Stimulated activated CD4-positive, alpha-beta T cell treated with anti-CD3 and anti-CD28 coated beads, Interleukin-2, amount 100 ng/mL, for 48 hours (primary cell): Measurements from ENCODE around the gene PFKFB3.
A peak's percentile ranks its signal among the peaks of the same experiment; 100 is the strongest.
"Not testable (repeated sequence)": the region's sequence is repeated elsewhere in the genome, so short reads cannot be mapped to it uniquely, and the experiment has no call there.

Experiments used
- DNase-seq, 2 donors: peaks; one replicate each; pipeline ENCODE4 v3.0.0-alpha.2; 2020

PFKFB3 gene

DNA sequence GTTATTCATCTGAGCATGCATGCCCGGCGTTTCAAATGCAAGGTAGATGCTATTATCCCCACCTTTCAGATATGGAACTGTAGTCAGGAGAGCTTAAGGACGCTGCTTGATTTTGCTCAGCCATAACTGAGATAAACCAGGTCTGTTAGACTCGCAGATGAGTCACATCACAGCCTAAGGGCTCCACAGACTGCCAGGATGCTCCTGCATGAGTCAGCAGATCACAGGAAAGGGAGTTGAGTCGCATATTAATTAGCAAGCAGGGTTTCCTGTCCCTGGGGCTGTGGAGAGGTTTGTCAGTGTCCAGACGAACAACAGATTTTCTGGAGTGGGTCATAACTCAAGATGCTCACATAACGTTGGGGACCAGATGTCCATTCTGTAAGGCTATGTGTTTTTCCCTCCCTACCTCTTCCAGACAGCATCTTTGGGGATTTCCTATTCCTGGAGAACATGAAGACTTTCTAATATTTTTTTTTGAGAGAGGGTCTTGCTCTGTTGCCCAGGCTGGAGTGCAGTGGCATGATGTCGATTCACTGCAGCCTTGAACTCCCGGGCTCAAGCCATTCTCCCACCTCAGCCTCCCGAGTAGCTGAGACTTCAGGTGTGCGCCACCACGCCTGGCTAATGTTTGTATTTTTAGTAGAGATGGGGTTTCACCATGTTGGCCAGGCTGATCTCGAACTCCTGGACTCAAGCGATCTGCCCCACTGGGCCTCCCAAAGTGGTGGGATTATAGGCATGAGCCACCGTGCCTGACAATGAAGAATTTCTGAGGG lies 36.7 kb downstream of the PFKFB3 start:
- peak; percentile 50 to 53 for DNase-seq

DNA sequence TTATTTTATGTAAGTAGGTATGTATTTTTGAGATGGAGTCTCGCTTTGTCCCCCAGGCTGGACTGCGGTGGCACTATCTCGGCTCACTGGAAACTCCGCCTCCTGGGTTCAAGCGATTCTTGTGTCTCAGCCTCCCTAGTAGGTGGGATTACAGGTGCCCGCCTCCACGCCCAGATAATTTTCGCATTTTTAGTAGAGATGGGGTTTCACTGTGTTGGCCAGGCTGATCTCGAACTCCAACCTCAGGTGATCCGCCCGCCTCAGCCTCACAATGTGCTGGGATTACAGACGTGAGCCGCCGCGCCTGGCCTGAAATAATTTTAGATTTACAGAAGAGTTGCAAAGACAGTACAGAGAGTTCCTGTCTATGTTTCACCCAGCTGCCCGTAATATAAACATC lies 37.5 kb downstream of the PFKFB3 start:
- DNase-seq = no peak

DNA sequence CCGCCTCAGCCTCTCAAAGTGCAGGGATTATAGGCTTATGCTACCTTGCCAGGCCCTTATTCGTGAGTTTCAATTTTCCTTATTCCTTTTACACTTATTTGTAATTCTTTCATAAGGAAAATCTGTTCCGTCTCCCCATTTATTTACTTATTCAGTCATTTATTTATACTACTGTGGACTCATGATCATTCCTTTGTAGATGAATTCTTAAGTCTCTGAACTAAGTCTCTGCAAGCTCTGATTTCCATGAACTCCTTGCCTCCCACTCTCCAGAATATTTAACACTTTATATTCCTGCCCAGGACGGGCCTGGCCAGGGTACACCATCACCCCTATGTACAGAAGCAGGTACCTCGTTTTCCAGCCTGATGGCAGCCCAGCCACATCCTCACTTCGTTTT lies 39.4 kb downstream of the PFKFB3 start:
- no peak for DNase-seq

DNA sequence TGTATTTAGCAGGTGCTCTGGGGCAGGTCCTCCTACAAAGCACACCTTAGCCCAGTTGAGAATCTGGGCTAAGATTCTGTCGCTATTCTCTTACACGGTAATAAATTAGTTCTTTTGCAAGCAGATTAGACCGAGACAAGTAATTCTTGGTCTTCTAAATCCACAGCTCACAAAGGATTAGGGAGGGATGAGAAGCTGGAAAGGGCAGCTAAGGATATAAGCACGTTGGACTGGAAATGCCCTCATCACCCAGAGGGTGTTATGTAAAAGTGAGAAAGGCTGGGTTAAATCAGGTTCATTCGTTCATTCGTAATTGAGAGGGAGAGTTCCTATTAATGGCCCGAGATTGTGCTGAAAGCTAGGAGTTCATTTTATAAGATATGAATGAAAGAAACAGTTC lies 41.8 kb downstream of the PFKFB3 start:
- no peak for DNase-seq

DNA sequence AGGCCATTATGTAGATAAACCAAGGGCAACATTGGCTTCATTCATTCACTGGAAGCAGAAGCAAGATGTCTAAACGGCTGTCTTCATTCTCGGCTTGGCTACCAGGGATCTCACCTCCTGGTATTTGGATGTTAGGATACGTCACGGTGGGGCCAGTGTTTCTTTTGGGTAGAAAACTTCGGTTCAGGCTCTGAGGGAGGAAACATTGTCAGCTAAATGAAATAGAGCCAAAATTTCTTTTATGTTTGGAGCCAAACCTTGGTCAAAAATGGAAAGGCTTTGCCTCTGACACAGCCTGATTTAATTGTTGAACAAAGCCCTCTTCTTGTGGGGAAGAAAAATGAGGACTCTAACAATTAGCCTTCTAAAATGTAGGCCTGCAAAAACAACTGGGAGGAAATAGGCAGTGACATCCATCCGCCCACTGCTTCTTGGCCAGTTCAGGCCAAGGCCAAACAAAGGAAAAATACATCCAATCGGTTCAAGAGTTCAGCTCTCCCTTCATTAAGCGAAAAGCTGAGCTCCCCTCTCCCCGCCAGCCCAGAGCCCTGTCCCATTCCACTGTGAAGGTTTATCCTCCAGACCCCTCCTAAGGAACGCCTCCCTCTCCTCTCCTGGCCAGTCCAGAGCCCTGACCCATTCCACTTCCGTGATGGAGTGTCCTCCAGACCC lies 44.4 kb downstream of the PFKFB3 start:
- no peak for DNase-seq

DNA sequence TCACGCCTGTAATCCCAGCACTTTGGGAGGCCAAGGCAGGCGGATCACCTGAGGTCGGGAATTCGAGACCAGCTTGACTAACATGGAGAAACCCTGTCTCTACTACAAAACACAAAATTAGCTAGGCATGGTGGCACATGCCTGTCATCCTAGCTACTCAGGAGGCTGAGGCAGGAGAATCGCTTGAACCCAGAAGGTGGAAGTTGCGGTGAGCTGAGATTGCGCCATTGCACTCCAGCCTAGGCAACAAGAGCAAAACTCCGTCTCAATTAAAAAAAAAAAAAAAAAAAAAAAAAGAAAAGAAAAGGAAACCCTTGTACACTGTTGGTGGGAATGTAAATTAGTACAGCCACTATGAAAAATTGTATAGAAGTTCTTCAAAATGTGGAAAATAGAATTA lies 46.2 kb downstream of the PFKFB3 start:
- not testable (repeated sequence) for DNase-seq

DNA sequence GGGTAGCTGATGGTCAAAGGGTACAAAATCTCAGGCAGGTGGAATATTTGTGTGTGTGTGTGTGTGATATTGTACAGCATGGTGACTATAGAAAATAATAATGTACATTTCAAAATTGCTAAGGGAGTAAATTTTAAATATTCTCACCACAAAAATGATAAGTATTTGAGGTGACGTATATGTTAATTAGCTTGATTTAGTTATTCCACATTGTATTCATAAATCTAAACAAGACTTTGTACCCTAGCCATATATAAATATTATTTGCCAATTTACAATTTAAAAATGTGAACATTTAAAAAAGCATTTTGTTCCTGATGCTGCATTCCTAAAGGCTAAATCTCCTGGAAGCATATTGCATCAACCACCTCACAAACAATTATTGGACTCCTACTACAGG lies 47.0 kb downstream of the PFKFB3 start:
- DNase-seq = no peak

DNA sequence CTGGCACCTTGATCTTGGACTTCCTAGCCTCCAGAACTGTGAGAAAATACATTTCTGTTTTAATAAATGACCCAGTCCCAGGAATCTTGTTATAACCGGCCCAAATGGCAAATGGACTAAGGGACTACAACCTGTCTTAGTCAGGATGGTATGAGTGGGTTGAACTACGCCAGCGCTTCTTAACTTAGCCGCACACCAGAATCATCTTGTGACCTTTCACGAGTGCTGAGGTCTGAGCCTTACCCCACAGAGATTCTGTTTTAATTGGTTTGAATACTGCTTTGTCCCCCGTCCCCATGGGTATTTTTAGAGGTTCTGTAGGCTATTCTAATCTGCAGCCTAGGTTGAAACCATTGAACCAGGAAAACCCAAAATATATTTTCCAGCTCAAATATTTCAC lies 48.0 kb downstream of the PFKFB3 start:
- DNase-seq = no peak

DNA sequence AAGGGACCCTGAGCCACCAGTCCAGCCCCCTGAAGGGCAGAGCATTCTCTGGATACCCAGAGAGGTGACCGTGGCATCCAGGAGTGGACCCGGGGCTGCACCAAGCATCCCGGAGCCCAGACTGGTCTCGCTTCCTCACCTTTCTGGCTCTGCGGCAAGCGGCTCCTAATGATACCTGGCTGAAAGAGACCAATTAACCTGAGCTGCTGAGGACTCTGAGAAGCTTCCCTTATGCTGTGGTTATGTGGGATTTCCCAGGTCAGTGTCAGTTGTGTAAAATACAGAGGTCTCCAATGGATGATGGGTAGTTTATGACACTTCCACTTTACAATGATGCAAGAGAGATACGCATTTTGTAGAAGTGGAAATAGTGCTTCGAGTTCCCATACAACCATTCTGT lies 51.5 kb downstream of the PFKFB3 start:
- no peak for DNase-seq

DNA sequence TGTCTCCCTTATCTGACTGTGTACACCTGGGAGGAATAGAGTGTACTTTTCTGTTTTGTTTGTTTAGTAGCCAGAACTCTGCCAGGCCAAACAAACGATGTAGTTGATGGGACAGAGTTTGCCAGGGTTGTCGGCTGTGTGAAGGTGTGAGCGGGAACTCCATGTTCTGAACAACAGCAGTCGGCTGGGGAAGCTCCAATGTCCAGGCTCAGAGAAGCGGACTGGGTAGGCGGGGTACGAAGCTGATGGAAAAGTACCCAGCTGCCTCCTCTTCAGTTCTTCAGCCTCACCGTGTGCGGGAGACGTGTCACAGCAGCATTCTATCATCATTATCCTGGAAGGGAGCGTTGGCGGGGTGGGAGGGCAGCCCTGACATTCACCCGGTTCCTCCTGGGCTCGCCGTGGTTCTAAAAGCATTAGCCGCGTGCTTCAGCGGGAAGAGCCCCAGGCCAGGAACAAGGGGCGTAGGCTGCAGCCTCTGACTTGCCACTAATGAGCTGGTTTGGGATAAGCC lies 52.9 kb downstream of the PFKFB3 start:
- no peak for DNase-seq

DNA sequence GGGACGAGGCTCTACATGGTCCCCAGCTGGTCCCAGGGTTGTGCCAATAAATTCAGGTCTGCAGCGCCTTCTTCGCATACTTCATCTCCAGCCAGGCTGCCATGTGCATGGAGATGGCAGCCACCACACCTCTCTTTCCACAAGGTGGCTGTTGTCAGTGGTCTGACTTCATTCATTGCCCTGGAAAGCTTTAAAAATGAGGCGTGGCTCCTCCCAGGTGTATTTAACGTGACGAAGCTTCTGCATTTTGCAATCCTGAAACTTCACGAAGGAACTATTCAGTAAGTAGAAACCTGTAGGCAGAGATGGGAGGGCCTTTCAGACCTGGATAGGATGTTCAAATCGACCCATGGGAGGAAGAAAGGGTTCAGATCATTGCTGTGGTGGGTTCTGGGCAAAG lies 53.7 kb downstream of the PFKFB3 start:
- DNase-seq = no peak

DNA sequence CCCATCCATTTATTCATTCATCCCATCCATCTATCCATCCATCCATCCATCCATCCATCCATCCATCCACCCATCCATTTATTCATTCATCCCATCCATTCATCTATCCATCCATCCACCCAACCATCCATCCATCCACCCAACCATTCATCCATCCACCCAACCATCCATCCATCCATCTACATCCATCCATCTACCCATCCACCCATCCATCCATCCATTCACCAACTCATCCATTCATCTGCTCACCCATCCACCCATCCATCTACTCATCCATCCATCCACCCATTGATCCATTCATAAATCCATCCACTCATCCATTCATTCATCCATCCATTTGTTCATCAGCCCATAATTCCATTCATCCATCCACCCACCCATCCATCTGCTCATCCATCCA lies 56.4 kb downstream of the PFKFB3 start:
- no peak for DNase-seq

DNA sequence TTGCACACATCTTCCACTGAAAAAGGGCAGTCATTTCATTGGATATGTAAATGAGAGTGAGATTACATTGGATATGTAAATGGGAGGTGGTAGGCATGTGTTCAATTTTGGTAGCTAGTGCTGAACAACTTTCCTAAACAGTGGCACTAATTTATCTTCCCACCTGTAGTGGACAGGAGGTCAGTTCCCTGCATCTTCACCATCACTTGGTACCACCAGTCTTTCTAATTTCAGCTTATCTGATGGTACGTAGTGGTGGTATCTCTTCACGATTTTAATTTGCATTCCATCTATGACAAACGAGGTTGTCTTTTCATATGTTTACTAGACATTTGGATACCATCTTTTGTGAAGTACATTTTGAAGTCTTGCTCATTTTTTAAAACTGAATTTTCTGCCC lies 58.1 kb downstream of the PFKFB3 start:
- no peak for DNase-seq

DNA sequence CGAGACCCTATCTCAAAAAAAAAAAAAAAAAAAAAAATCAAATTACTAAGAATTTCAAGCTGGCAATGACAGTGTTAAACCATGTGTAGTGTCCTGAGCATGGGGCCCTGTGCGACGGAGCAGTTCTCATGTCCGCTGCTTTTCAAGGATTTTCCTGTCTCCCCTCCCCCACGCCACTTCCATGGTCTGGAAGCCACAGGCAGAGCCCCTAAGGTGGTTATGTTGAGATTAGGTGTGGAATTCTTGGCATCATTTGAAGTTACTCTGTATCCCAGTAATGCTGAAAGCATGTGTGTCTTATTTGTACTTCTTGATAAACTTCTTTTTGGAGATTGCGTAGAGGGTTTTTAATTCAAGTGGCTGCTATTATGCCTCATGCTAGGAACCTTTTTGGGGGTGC lies 65.2 kb downstream of the PFKFB3 start:
- no peak for DNase-seq

DNA sequence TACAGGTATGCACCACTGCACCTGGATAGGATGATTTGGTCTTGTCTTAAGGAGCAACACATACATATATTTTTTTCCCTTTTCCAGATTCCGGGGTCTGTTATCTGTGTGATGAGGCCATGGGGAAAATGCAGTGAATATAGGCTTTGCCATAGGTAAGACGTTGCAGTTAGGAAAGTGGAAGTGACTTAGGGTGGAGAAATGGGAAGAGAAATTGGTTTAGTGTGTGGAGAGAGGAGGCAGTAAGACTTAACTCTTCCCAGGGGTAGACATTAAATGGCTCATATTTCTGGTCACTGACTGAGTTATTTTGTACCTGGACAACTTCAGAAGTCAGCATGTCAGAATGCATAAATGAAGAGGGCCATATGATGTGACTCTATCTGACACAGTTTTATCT lies 66.7 kb downstream of the PFKFB3 start:
- no peak for DNase-seq

DNA sequence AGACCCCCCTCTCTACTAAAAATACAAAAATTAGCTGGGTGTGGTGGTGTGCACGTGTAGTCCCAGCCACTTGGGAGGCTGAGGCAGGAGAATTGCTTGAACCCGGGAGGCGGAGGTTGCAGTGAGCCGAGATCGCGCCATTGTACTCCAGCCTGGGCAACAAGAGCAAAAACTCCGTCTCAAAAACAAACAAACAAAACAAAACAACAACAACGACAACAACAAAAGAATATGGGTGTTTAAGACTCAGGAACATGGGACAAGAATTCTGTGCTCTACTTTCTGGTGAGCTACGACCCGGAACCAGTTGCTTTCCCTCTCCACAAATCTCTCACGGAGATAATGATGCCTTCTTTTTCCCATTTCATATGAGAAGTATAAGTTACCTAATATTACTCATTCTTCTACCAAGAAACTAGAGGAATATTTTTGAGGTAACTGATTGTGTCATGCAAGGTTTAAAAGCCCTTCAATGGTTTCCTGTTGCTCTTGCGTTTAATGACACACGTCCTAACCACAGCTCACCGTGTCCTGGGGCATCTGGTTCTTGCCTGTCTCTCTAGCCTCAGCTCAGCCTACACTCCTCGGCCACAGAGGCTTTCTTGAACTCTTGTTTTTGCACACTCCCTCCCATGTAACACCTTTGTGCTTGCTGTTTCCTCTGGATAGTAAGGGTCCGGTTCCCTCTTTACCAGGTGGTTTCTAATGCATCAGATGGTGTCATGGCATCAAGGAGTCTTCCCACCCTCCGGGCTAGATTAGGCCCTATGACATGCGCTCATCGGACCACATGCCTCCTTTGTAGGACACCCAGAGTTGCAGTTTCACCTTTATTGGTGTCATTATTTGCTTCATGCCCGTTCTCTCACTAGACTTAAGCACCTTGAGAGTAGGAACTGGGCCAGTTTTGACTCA lies 67.5 kb downstream of the PFKFB3 start:
- DNase-seq = peak; percentile 60 to 61

DNA sequence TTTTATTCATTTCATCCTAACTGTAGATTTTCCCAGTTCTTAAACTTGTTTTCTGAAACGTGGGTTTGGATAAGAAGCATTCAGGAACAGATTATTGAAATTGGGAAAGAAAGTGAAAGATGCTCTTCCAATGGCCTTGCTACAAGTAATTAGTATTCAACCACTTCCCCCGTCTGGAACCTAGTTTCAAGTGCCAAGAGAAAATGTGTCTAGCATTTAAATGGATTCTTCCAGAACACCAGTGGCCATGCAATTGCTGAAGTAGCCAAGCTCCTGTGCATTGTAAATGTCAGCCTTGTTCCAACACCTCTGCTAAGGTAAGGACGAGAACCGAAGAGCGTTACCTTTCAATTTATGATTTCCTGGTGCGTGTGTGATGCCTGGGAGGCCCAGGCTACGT lies 68.2 kb downstream of the PFKFB3 start:
- no peak for DNase-seq

DNA sequence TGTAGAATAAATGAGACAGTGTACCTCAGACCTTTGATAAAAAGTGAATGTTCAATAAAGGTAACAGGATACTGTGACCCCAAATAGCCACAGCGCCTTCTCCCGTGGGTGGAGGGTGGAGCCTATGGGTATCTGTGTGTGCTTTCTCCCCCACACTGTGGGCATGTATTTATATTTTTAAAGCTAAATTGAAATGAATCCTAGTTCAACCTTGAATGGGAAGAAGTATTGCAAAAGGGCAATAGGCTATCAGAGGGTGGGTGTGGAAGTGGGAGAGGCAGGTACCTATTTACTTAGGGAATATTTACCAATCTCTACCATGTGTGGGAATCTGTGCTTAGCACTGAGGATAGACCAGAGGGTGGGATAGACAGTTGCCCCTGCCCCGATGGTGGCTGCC lies 68.9 kb downstream of the PFKFB3 start:
- no peak for DNase-seq

DNA sequence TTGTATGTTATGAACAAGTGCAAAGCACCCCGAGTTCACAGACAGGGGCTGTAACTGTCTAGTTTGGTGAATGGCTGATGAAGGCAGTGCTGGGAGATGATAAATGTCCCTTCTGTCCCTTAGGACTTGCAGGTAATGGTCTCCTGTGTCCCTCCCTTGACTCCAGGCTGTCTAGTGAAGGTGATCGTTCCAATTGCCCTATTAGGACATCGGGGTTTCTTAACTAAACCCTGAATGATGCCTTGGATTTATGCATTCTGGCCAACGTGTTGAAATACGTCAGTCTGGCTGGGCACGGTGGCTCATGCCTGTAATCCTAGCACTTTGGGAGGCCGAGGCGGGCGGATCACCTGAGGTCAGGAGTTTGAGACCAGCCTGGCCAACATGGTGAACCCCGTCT lies 69.4 kb downstream of the PFKFB3 start:
- no peak for DNase-seq

DNA sequence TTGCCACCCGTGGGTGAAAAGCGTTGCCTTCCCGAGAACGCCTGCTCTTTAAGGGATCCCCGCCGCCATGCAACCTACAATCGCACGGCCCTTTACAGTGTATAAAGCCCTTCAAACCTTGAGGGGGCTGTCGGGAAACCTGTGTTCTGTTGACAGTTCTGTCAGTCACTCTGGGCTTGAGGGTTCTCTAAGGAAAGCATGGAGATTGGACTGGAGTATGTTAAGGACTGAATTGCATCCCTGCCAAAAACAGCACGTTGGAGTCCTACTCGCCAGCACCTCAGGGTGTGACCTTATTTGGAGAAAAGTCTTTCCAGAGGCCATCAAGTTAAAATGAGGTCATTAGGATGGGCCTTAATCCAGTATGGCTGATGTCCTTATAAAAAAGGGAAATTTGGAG lies 70.6 kb downstream of the PFKFB3 start:
- DNase-seq = no peak

DNA sequence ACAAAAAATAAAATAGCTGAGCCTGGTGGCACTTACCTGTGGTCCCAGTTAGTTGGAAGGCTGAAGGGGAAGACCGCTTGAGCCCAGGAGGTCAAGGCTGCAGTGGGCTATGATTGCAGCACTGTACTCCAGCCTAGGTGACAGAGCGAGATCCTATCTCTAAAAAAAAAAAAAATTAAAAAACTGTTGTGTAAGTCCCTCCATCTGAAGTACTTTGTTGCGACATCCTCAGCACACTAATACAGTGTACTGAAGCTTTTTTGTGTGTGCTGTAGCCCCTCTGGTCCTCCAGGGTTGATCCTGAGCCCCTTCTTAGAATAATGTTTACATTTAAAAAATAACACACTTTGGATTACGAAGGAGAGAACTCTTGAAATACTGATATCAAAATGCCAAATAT lies 71.3 kb downstream of the PFKFB3 start:
- no peak for DNase-seq

DNA sequence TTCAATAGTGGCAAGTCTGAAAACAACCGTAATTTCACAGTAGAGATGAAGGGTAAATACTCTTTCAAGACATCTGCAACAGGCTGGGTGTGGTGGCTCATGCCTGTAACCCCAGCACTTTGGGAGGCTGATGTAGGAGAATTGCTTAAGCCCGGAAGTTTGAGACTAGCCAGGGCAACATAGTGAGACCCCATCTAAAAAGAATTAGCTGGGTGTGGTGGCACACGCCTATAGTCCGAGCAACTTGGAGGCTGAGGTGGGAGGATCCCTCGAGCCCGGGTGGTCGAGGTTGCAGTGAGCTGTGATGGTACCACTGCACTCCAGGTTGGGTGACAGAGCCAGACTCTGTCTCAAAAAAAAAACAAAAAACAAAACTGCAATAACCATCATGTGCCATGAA lies 71.8 kb downstream of the PFKFB3 start:
- no peak for DNase-seq
